HEK293 (cell line): ENCODE measurements around the gene EIF2S1.

Source experiments
- BCL6B ChIP-seq: fragments of 450-650 bp; formaldehyde crosslinking; IDR thresholded peaks from 2 replicates; pipeline ENCODE4 v1.5.1; 2017; ENCODE audit warnings: missing biosample characterization, missing genetic modification characterization
- CTCF ChIP-seq: fragments of 450-650 bp; formaldehyde crosslinking; IDR thresholded peaks from 2 replicates; pipeline ENCODE4 v1.5.1; 2016; ENCODE audit warnings: missing biosample characterization, missing genetic modification characterization
- GLI4 ChIP-seq: fragments of 450-650 bp; formaldehyde crosslinking; IDR thresholded peaks from 2 replicates; pipeline ENCODE4 v1.5.1; 2016; ENCODE audit warnings: missing biosample characterization, missing genetic modification characterization
- HIC1 ChIP-seq: fragments of 450-650 bp; formaldehyde crosslinking; IDR thresholded peaks from 2 replicates; pipeline ENCODE4 v1.5.1; 2016; ENCODE audit warnings: missing biosample characterization, missing genetic modification characterization
- KLF1 ChIP-seq: fragments of 450-650 bp; formaldehyde crosslinking; IDR thresholded peaks from 2 replicates; pipeline ENCODE4 v1.5.1; 2016; ENCODE audit warnings: missing biosample characterization, missing genetic modification characterization
- MEIS1 ChIP-seq: sonication (generic); formaldehyde crosslinking; IDR thresholded peaks from 2 replicates; pipeline ENCODE4 v1.8.1; 2022; ENCODE audit warnings: missing genetic modification reagents, mild to moderate bottlenecking, borderline replicate concordance
- PBX3 ChIP-seq: sonication (generic); formaldehyde crosslinking; IDR thresholded peaks from 2 replicates; pipeline ENCODE4 v1.8.1; 2022; ENCODE audit warnings: mild to moderate bottlenecking, moderate library complexity, missing genetic modification reagents
- SETDB1 ChIP-seq: IDR thresholded peaks from one replicate; pipeline ENCODE4 v1.6.1; 2017; ENCODE audit warnings: mild to moderate bottlenecking, low read length, moderate library complexity, mixed read lengths; ENCODE audit not compliant: insufficient read length
- SP3 ChIP-seq: fragments of 450-650 bp; formaldehyde crosslinking; IDR thresholded peaks from 2 replicates; pipeline ENCODE4 v1.5.1; 2016; ENCODE audit warnings: missing biosample characterization, missing genetic modification characterization
- ZBTB17 ChIP-seq: fragments of 450-650 bp; formaldehyde crosslinking; IDR thresholded peaks from 2 replicates; pipeline ENCODE4 v1.5.1; 2016; ENCODE audit warnings: missing biosample characterization, missing genetic modification characterization
- ZEB2 ChIP-seq: fragments of 450-650 bp; formaldehyde crosslinking; IDR thresholded peaks from 2 replicates; pipeline ENCODE4 v1.5.1; 2016; ENCODE audit warnings: missing biosample characterization, missing genetic modification characterization
- ZFP37 ChIP-seq: fragments of 450-650 bp; formaldehyde crosslinking; IDR thresholded peaks from 2 replicates; pipeline ENCODE4 v1.5.1; 2016; ENCODE audit warnings: missing biosample characterization, missing genetic modification characterization
- ZNF10 ChIP-seq: fragments of 450-650 bp; formaldehyde crosslinking; IDR thresholded peaks from 2 replicates; pipeline ENCODE4 v1.5.1; 2017; ENCODE audit warnings: missing biosample characterization, missing genetic modification characterization
- ZNF112 ChIP-seq: fragments of 450-650 bp; formaldehyde crosslinking; IDR thresholded peaks from 2 replicates; pipeline ENCODE4 v1.5.0; 2017; ENCODE audit warnings: missing biosample characterization, missing genetic modification characterization
- ZNF223 ChIP-seq: fragments of 450-650 bp; formaldehyde crosslinking; IDR thresholded peaks from 2 replicates; pipeline ENCODE4 v1.5.1; 2016; ENCODE audit warnings: missing biosample characterization, missing genetic modification characterization
- ZNF26 ChIP-seq: fragments of 450-650 bp; formaldehyde crosslinking; IDR thresholded peaks from 2 replicates; pipeline ENCODE4 v1.5.1; 2016; ENCODE audit warnings: missing biosample characterization, missing genetic modification characterization
- ZNF398 ChIP-seq: fragments of 450-650 bp; formaldehyde crosslinking; IDR thresholded peaks from 2 replicates; pipeline ENCODE4 v1.5.1; 2017; ENCODE audit warnings: missing biosample characterization, missing genetic modification characterization
- ZNF513 ChIP-seq: fragments of 450-650 bp; IDR thresholded peaks from 2 replicates; pipeline ENCODE4 v1.5.1; 2018; ENCODE audit warnings: missing biosample characterization, missing genetic modification characterization
- ZNF558 ChIP-seq: fragments of 450-650 bp; formaldehyde crosslinking; IDR thresholded peaks from 2 replicates; pipeline ENCODE4 v1.5.1; 2016; ENCODE audit warnings: missing biosample characterization, missing genetic modification characterization
- ZNF561 ChIP-seq: fragments of 450-650 bp; IDR thresholded peaks from 2 replicates; pipeline ENCODE4 v1.5.1; 2018; ENCODE audit warnings: missing biosample characterization, missing genetic modification characterization, borderline replicate concordance
- ZNF629 ChIP-seq: fragments of 450-650 bp; formaldehyde crosslinking; IDR thresholded peaks from 2 replicates; pipeline ENCODE4 v1.5.1; 2017; ENCODE audit warnings: missing biosample characterization, missing genetic modification characterization
- ZNF660 ChIP-seq: fragments of 450-650 bp; IDR thresholded peaks from 2 replicates; pipeline ENCODE4 v1.5.1; 2018; ENCODE audit warnings: missing biosample characterization, mild to moderate bottlenecking, missing genetic modification characterization
- ZNF747 ChIP-seq: fragments of 450-650 bp; formaldehyde crosslinking; IDR thresholded peaks from 2 replicates; pipeline ENCODE4 v1.5.1; 2016; ENCODE audit warnings: missing biosample characterization, missing genetic modification characterization
- ZSCAN18 ChIP-seq: fragments of 450-650 bp; formaldehyde crosslinking; IDR thresholded peaks from 2 replicates; pipeline ENCODE4 v1.5.1; 2016; ENCODE audit warnings: missing biosample characterization, missing genetic modification characterization

EIF2S1 gene

GRCh38 chr14:67413806-67414769, 54.0 kb downstream of the EIF2S1 start (continued):
- TF ChIP-seq ZNF10 (tag by site-specific recombination) = no peak
- TF ChIP-seq ZFP37 (tag by site-specific recombination) = no peak
- TF ChIP-seq ZNF747 (tag by site-specific recombination) = no peak
- TF ChIP-seq ZNF398 (tag by site-specific recombination) = peak; percentile 87
- peak; percentile 57; the same call in 1 of the 2 replicates for TF ChIP-seq ZNF660
- peak; percentile 89 for TF ChIP-seq ZNF629 (tag by site-specific recombination)
- peak; percentile 77; the same call in 1 of the 2 replicates for TF ChIP-seq ZEB2 (tag by site-specific recombination)
- no peak for TF ChIP-seq PBX3 (CRISPR knock-in tag)
- TF ChIP-seq ZNF561 (tag by site-specific recombination) = no peak
- no peak for TF ChIP-seq ZNF223 (tag by site-specific recombination)
- TF ChIP-seq ZBTB17 (tag by site-specific recombination) = peak; percentile 65
- no peak for TF ChIP-seq BCL6B
- no peak for TF ChIP-seq KLF1 (tag by site-specific recombination)
- TF ChIP-seq SP3 (tag by site-specific recombination) = 0 out of 2 replicates have a peak, but pooled peaks have one; percentile 21
- TF ChIP-seq GLI4 = no peak
- TF ChIP-seq ZNF513 (tag by site-specific recombination) = no peak
- TF ChIP-seq ZNF558 (tag by site-specific recombination) = no peak
- no peak for TF ChIP-seq ZNF26 (tag by site-specific recombination)
- TF ChIP-seq MEIS1 (CRISPR knock-in tag) = no peak
- TF ChIP-seq ZNF112 (tag by site-specific recombination) = no peak
- peak; percentile 71 for TF ChIP-seq HIC1 (tag by site-specific recombination)
- no peak for TF ChIP-seq ZSCAN18
- TF ChIP-seq SETDB1 = no peak
- no peak for TF ChIP-seq CTCF (tag by site-specific recombination)
